SK-N-MC (cell line): Measurements from ENCODE around the gene SLC16A4.
"Not testable (repeated sequence)": the region's sequence is repeated elsewhere in the genome, so short reads cannot be mapped to it uniquely, and the experiment has no call there.

ENCODE experiments used
- EZH2 ChIP-seq: fragments of 200-600 bp; sonication (generic); IDR thresholded peaks from one replicate; pipeline ENCODE4 v1.6.1; 2017; ENCODE audit warnings: antibody characterized with exemption
- POLR2AphosphoS5 ChIP-seq: IDR thresholded peaks from 2 replicates; pipeline ENCODE4 v1.6.1; 2012; ENCODE audit warnings: mild to moderate bottlenecking, low read depth, low read length, borderline replicate concordance

DNA sequence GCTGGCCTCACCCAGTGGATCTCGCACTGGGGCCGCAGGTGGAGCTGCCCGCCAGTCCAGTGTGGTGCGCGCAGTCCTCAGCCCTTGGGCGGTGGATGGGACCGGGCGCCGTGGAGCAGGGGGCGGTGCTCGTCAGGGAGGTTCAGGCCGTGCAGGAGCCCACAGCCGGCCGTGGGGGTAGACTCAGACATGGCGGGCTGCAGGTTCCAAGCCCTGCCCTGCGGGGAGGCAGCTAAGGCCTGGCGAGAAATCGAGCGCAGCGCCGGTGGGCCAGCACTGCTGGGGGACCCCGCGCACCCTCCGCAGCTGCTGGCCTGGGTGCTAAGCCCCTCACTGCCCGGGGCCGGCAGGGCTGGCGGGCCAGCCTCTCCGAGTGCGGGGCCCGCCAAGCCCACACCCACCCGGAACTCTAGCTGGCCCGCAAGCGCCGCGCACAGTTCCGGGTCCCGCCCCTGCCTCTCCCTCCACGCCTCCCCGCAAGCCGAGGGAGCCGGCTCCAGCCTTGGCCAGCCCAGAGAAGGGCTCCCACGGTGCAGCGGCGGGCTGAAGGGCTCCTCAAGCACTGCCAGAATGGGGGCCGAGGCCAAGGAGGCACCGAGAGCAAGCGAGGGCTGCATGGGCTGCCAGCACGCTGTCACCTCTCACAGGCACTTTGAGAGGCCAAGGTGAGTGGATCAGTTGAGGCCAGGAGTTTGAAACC lies 5.6 kb upstream of the SLC16A4 start:
- TF ChIP-seq EZH2, POLR2AphosphoS5: not testable (repeated sequence)
